Measurements from ENCODE around the gene SPATA20.

SPATA20 gene

GRCh38 chr17:50532452-50533024 is 14.4 kb upstream of the SPATA20 start, which contains the start of gene EPN3:
Gene EPN3 (plus strand): TSS chr17:50532735. CDS start chr17:50536557, 3,822 bp downstream.
- peaks cover 56% of the 10 kb centered on the region for H3K27me3 ChIP-seq

GRCh38 chr17:50533185-50533584 is 13.8 kb upstream of the SPATA20 start:
- H3K4me1 ChIP-seq, result peaks cover 20% of the 10 kb centered on the region
- no peaks in the 10 kb centered on the region for H3K36me3 ChIP-seq
- peak overlapping the region; percentile 6; the same call in 1 of the 2 replicates for H3K4me2 ChIP-seq
- peaks cover 16% of the 10 kb centered on the region for H4K20me1 ChIP-seq
- TF ChIP-seq Cebpa-rat (IDR thresholded peaks at IDR 0.05), result no peak
- no peak overlapping the region for H3K4me3 ChIP-seq
- H3K27me3 ChIP-seq, result peaks cover 56% of the 10 kb centered on the region
- H3K27ac ChIP-seq, result no peak overlapping the region
- no peaks in the 10 kb centered on the region for H3K9me3 ChIP-seq
- H3K9ac ChIP-seq, result no peak overlapping the region

More at GRCh38 chr17:50532452-50533024, 14.4 kb upstream of the SPATA20 start, which contains the start of gene EPN3:
- no peak for TF ChIP-seq Cebpa-rat (IDR thresholded peaks at IDR 0.05)
- no peak within 1 kb of the TSS for H3K27ac ChIP-seq
- peak within 1 kb of the TSS; percentile 24; the same call in 1 of the 2 replicates for H3K4me2 ChIP-seq
- no peak within 1 kb of the TSS for H3K9ac ChIP-seq
- H3K4me3 ChIP-seq, result no peak within 1 kb of the TSS
- no peaks in the 10 kb centered on the region for H3K9me3 ChIP-seq
- no peaks in the 10 kb centered on the region for H3K36me3 ChIP-seq
- H3K4me1 ChIP-seq, result peaks cover 18% of the 10 kb centered on the region
- H4K20me1 ChIP-seq, result peaks cover 16% of the 10 kb centered on the region

- Histone ChIP-seq H3K9me3 (no peaks in the 10 kb centered on the region), H4K20me1 (peaks cover 16% of the 10 kb centered on the region), H3K36me3 (no peaks in the 10 kb centered on the region), H3K27ac (no peak overlapping the region), H3K4me2 (peak overlapping the region; percentile 6), H3K9ac (no peak overlapping the region), H3K4me1 (peaks cover 26% of the 10 kb centered on the region), H3K4me3 (no peak overlapping the region), H3K27me3 (peaks cover 56% of the 10 kb centered on the region)
- TF ChIP-seq Cebpa-rat (IDR thresholded peaks at IDR 0.05), result no peak
Measured at GRCh38 chr17:50533720-50534148, 13.2 kb upstream of the SPATA20 start.

GRCh38 chr17:50534222-50534978 is 12.6 kb upstream of the SPATA20 start:
- no peak overlapping the region for H3K9ac ChIP-seq
- no peak overlapping the region for H3K4me3 ChIP-seq
- no peaks in the 10 kb centered on the region for H3K36me3 ChIP-seq
- no peak for TF ChIP-seq Cebpa-rat (IDR thresholded peaks at IDR 0.05)
- H4K20me1 ChIP-seq, result peaks cover 16% of the 10 kb centered on the region
- peaks cover 56% of the 10 kb centered on the region for H3K27me3 ChIP-seq
- H3K27ac ChIP-seq, result no peak overlapping the region
- peak overlapping the region; percentile 6; the same call in 1 of the 2 replicates for H3K4me2 ChIP-seq
- H3K4me1 ChIP-seq, result peaks cover 33% of the 10 kb centered on the region
- H3K9me3 ChIP-seq, result no peaks in the 10 kb centered on the region

- Histone ChIP-seq H3K27ac (no peak overlapping the region), H3K4me2 (no peak overlapping the region)
Measured at GRCh38 chr17:50534979-50535326, 12.0 kb upstream of the SPATA20 start.

GRCh38 chr17:50535407-50535806 is 11.6 kb upstream of the SPATA20 start:
- Histone ChIP-seq H3K27ac (no peak overlapping the region), H3K9me3 (no peaks in the 10 kb centered on the region), H3K9ac (no peak overlapping the region), H3K4me3 (no peak overlapping the region), H3K27me3 (peaks cover 54% of the 10 kb centered on the region), H3K4me1 (peaks cover 35% of the 10 kb centered on the region), H3K4me2 (no peak overlapping the region), H3K36me3 (no peaks in the 10 kb centered on the region), H4K20me1 (peaks cover 16% of the 10 kb centered on the region)
- TF ChIP-seq Cebpa-rat (IDR thresholded peaks at IDR 0.05), result no peak

More at GRCh38 chr17:50534979-50535326, 12.0 kb upstream of the SPATA20 start:
- H3K9me3 ChIP-seq, result no peaks in the 10 kb centered on the region
- peaks cover 16% of the 10 kb centered on the region for H4K20me1 ChIP-seq
- no peak overlapping the region for H3K9ac ChIP-seq
- peaks cover 35% of the 10 kb centered on the region for H3K4me1 ChIP-seq
- no peaks in the 10 kb centered on the region for H3K36me3 ChIP-seq
- TF ChIP-seq Cebpa-rat (IDR thresholded peaks at IDR 0.05), result no peak
- peaks cover 56% of the 10 kb centered on the region for H3K27me3 ChIP-seq
- H3K4me3 ChIP-seq, result no peak overlapping the region

GRCh38 chr17:50536683-50537646 is 10.0 kb upstream of the SPATA20 start:
- no peak overlapping the region for H3K9ac ChIP-seq
- H3K4me1 ChIP-seq, result peaks cover 47% of the 10 kb centered on the region
- no peak overlapping the region for H3K4me2 ChIP-seq
- H3K27me3 ChIP-seq, result peaks cover 39% of the 10 kb centered on the region
- H3K9me3 ChIP-seq, result no peaks in the 10 kb centered on the region
- no peaks in the 10 kb centered on the region for H3K36me3 ChIP-seq
- H3K4me3 ChIP-seq, result no peak overlapping the region
- peaks cover 16% of the 10 kb centered on the region for H4K20me1 ChIP-seq
- no peak for TF ChIP-seq Cebpa-rat (IDR thresholded peaks at IDR 0.05)
- H3K27ac ChIP-seq, result no peak overlapping the region

GRCh38 chr17:50537721-50538548 is 9.0 kb upstream of the SPATA20 start:
- Histone ChIP-seq H3K27me3 (peaks cover 29% of the 10 kb centered on the region), H3K36me3 (no peaks in the 10 kb centered on the region), H3K4me2 (peak overlapping the region; percentile 89), H3K4me3 (no peak overlapping the region), H3K9me3 (no peaks in the 10 kb centered on the region), H4K20me1 (peaks cover 8% of the 10 kb centered on the region; the same call in 1 of the 2 replicates), H3K9ac (no peak overlapping the region), H3K4me1 (peaks cover 47% of the 10 kb centered on the region), H3K27ac (peak overlapping the region; percentile 38; the same call in 1 of the 2 replicates)
- TF ChIP-seq Cebpa-rat (IDR thresholded peaks at IDR 0.05), result no peak

All from BLaER1 (cell line).